GM18526 (cell line): ENCODE results near the gene EPHB3.

ENCODE experiments used
- POLR2A ChIP-seq: IDR thresholded peaks from 3 replicates; pipeline ENCODE4 v1.6.1; 2011; ENCODE audit not compliant: insufficient read length; ENCODE audit errors: extremely low read depth

The EPHB3 gene

GRCh38 chr3:184566441-184567414 lies 5.1 kb downstream of the EPHB3 start:
- no peak for TF ChIP-seq POLR2A

- no peak for TF ChIP-seq POLR2A
Measured at GRCh38 chr3:184567946-184568559, 6.5 kb downstream of the EPHB3 start.

- no peak for TF ChIP-seq POLR2A
Measured at GRCh38 chr3:184568560-184568923, 7.0 kb downstream of the EPHB3 start.

- no peak for TF ChIP-seq POLR2A
Measured at GRCh38 chr3:184568924-184569829, 7.6 kb downstream of the EPHB3 start.

GRCh38 chr3:184570035-184570434 lies 8.4 kb downstream of the EPHB3 start:
- TF ChIP-seq POLR2A: no peak

GRCh38 chr3:184570489-184570888 lies 8.9 kb downstream of the EPHB3 start:
- no peak for TF ChIP-seq POLR2A

- no peak for TF ChIP-seq POLR2A
Measured at GRCh38 chr3:184571750-184572377, 10.3 kb downstream of the EPHB3 start.

- TF ChIP-seq POLR2A: no peak
Measured at GRCh38 chr3:184572633-184573270, 11.2 kb downstream of the EPHB3 start.

- no peak for TF ChIP-seq POLR2A
Measured at GRCh38 chr3:184574515-184575417, 13.2 kb downstream of the EPHB3 start.

GRCh38 chr3:184575701-184576100 lies 14.1 kb downstream of the EPHB3 start:
- TF ChIP-seq POLR2A: no peak

- no peak for TF ChIP-seq POLR2A
Measured at GRCh38 chr3:184576457-184577240, 15.1 kb downstream of the EPHB3 start.

GRCh38 chr3:184577546-184577945 lies 16.0 kb downstream of the EPHB3 start:
- no peak for TF ChIP-seq POLR2A

GRCh38 chr3:184578218-184578617 lies 16.6 kb downstream of the EPHB3 start:
- no peak for TF ChIP-seq POLR2A

GRCh38 chr3:184578822-184579221 lies 17.2 kb downstream of the EPHB3 start:
- no peak for TF ChIP-seq POLR2A
